Effector CD4-positive, alpha-beta T cell (primary cell): ENCODE results near the gene SPESP1.

Experiments
- DNase-seq: peaks from one replicate; pipeline ENCODE4 v3.0.0-alpha.2; 2020

The SPESP1 gene

GRCh38 chr15:68993276-68993675 lies 63.0 kb downstream of the SPESP1 start:
- no peak for DNase-seq

GRCh38 chr15:68994149-68994548 lies 63.8 kb downstream of the SPESP1 start:
- DNase-seq = no peak

GRCh38 chr15:68994981-68995761 lies 64.8 kb downstream of the SPESP1 start:
- no peak for DNase-seq
